ENCODE measurements around the gene PCYT1A.

Gene PCYT1A

DNA sequence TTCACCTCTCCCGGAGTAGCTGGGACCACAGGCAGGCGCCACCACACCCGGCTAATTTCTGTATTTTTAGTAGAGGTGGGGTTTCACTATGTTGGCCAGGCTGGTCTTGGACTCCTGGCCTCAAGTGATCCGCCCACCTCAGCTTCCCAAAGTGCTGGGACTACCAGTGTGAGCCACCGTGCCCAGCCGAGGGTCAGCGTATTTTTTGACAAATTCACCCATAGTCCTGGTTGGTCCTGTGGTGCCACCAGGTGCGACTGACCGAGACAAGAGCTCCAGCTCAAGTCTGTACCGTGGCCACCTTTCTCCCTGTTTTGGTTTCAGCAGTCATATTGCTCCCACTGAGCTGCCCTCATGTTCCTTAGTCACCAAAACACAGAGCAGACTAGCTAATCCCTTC lies 62.4 kb downstream of the PCYT1A start (continued):
- TF ChIP-seq ZFP3 (CRISPR knock-in tag; IDR thresholded peaks at IDR 0.05) = no peak

DNA sequence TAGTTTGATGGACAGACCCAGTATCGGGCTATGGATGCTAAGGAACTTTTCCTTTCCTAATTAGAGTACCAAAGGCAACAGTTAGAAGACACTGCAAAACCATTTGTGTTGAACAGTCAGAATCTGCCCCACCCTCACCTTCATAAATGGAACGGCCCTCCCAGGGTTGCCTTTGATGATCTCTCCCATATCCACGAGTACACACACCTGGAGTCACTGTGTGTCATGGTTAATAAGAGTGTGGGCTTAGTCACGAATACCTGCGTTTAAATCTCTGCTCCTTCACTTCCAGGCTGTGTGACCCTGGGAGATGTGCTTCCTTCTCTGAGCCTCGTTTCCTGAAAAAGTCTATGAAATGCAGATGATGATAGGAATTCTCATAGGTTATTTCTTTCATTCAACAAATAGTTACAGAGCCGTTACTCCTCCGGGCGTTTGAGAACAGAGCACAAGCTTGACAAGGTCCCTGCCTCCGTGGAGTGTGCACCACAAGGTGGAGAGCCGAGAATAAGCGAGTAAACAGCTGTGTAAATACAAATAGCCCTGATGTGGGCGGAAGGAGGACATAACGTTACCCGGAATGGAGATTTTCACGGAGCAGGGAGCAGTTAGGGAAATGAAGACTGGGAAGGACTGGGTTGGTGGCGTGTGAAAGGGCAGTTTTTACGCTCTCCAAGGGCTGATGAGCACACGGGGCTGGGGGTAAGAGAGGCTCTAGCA lies 64.5 kb downstream of the PCYT1A start:
- TF ChIP-seq, protein P1, sequence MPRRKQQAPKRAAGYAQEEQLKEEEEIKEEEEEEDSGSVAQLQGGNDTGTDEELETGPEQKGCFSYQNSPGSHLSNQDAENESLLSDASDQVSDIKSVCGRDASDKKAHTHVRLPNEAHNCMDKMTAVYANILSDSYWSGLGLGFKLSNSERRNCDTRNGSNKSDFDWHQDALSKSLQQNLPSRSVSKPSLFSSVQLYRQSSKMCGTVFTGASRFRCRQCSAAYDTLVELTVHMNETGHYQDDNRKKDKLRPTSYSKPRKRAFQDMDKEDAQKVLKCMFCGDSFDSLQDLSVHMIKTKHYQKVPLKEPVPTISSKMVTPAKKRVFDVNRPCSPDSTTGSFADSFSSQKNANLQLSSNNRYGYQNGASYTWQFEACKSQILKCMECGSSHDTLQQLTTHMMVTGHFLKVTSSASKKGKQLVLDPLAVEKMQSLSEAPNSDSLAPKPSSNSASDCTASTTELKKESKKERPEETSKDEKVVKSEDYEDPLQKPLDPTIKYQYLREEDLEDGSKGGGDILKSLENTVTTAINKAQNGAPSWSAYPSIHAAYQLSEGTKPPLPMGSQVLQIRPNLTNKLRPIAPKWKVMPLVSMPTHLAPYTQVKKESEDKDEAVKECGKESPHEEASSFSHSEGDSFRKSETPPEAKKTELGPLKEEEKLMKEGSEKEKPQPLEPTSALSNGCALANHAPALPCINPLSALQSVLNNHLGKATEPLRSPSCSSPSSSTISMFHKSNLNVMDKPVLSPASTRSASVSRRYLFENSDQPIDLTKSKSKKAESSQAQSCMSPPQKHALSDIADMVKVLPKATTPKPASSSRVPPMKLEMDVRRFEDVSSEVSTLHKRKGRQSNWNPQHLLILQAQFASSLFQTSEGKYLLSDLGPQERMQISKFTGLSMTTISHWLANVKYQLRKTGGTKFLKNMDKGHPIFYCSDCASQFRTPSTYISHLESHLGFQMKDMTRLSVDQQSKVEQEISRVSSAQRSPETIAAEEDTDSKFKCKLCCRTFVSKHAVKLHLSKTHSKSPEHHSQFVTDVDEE (CRISPR knock-in tag; IDR thresholded peaks at IDR 0.05) = no peak
- no peak for TF ChIP-seq ZFP30 (CRISPR knock-in tag; IDR thresholded peaks at IDR 0.05)
- no peak for TF ChIP-seq SNAI2 (CRISPR knock-in tag; IDR thresholded peaks at IDR 0.05)
- no peak for TF ChIP-seq BACH2 (CRISPR knock-in tag; IDR thresholded peaks at IDR 0.05; ENCODE audit: borderline replicate concordance)
- TF ChIP-seq, protein P2, sequence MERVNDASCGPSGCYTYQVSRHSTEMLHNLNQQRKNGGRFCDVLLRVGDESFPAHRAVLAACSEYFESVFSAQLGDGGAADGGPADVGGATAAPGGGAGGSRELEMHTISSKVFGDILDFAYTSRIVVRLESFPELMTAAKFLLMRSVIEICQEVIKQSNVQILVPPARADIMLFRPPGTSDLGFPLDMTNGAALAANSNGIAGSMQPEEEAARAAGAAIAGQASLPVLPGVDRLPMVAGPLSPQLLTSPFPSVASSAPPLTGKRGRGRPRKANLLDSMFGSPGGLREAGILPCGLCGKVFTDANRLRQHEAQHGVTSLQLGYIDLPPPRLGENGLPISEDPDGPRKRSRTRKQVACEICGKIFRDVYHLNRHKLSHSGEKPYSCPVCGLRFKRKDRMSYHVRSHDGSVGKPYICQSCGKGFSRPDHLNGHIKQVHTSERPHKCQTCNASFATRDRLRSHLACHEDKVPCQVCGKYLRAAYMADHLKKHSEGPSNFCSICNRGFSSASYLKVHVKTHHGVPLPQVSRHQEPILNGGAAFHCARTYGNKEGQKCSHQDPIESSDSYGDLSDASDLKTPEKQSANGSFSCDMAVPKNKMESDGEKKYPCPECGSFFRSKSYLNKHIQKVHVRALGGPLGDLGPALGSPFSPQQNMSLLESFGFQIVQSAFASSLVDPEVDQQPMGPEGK (CRISPR knock-in tag; IDR thresholded peaks at IDR 0.05; ENCODE audit: borderline replicate concordance) = no peak
- no peak for TF ChIP-seq ZFP3 (CRISPR knock-in tag; IDR thresholded peaks at IDR 0.05)
- no peak for TF ChIP-seq CSDC2 (CRISPR knock-in tag; IDR thresholded peaks at IDR 0.05)
- no peak for TF ChIP-seq ESRRG (CRISPR knock-in tag; IDR thresholded peaks at IDR 0.05)
- no peak for TF ChIP-seq RARB (CRISPR knock-in tag; IDR thresholded peaks at IDR 0.05)
- TF ChIP-seq, protein P3, sequence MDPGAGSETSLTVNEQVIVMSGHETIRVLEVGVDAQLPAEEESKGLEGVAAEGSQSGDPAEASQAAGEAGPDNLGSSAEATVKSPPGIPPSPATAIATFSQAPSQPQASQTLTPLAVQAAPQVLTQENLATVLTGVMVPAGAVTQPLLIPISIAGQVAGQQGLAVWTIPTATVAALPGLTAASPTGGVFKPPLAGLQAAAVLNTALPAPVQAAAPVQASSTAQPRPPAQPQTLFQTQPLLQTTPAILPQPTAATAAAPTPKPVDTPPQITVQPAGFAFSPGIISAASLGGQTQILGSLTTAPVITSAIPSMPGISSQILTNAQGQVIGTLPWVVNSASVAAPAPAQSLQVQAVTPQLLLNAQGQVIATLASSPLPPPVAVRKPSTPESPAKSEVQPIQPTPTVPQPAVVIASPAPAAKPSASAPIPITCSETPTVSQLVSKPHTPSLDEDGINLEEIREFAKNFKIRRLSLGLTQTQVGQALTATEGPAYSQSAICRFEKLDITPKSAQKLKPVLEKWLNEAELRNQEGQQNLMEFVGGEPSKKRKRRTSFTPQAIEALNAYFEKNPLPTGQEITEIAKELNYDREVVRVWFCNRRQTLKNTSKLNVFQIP (CRISPR knock-in tag; IDR thresholded peaks at IDR 0.05; ENCODE audit: borderline replicate concordance, low read depth) = no peak
- TF ChIP-seq TOX (CRISPR knock-in tag; IDR thresholded peaks at IDR 0.05; ENCODE audit: borderline replicate concordance) = no peak
- TF ChIP-seq GLIS3 (CRISPR knock-in tag; IDR thresholded peaks at IDR 0.05) = no peak
- TF ChIP-seq, protein P4, sequence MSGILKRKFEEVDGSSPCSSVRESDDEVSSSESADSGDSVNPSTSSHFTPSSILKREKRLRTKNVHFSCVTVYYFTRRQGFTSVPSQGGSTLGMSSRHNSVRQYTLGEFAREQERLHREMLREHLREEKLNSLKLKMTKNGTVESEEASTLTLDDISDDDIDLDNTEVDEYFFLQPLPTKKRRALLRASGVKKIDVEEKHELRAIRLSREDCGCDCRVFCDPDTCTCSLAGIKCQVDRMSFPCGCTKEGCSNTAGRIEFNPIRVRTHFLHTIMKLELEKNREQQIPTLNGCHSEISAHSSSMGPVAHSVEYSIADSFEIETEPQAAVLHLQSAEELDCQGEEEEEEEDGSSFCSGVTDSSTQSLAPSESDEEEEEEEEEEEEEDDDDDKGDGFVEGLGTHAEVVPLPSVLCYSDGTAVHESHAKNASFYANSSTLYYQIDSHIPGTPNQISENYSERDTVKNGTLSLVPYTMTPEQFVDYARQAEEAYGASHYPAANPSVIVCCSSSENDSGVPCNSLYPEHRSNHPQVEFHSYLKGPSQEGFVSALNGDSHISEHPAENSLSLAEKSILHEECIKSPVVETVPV (CRISPR knock-in tag; IDR thresholded peaks at IDR 0.05) = no peak
- no peak for ATAC-seq

DNA sequence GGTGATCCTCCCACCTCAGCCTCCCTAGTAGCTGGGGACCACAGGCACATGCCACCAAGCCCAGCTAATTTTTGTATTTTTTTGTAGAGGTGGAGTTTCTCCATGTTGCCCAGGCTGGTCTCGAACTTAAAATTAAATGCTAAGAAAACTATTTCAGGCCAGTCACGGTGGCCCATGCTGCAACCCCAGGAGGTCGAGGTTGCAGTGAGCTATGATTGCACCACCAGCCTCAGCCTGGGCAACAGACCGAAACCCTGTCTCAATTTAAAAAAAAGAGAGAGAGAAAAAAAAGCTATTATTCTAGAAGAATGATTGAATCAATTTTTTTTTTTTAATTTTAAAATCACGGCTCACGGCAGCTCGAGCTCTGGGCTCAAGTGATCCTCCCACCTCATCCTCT lies 66.5 kb downstream of the PCYT1A start:
- no peak for ATAC-seq
- no peak for TF ChIP-seq OSR1 (CRISPR knock-in tag; IDR thresholded peaks at IDR 0.05)

DNA sequence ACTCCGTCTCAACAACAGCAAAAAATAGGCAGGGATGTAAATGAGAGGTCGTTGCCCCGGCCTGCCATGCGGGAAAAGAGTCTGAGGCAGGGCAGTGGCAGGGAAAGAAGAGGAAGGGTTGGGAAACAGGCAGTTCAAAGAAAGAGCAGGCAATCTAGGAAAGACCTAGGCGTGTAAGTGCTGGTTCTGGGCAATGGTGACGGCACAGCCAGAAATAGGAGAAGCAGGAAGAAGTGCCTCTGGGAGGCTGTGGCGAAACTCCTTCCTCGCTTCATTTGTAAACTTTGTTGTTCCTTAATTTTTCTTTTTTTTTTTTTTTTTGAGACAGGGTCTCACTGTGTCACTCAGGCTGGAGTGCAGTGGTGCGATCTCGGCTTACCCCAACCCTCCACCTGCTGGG lies 66.9 kb downstream of the PCYT1A start:
- ATAC-seq = no peak
- TF ChIP-seq SNAI2 (CRISPR knock-in tag; IDR thresholded peaks at IDR 0.05) (no peak), BACH2 (CRISPR knock-in tag; IDR thresholded peaks at IDR 0.05; ENCODE audit: borderline replicate concordance) (no peak), ZNF8 (CRISPR knock-in tag; IDR thresholded peaks at IDR 0.05) (no peak), ESRRG (CRISPR knock-in tag; IDR thresholded peaks at IDR 0.05) (no peak), GLIS3 (CRISPR knock-in tag; IDR thresholded peaks at IDR 0.05) (no peak), ZFP30 (CRISPR knock-in tag; IDR thresholded peaks at IDR 0.05) (no peak), TCF4 (CRISPR knock-in tag; IDR thresholded peaks at IDR 0.05; ENCODE audit: borderline replicate concordance) (no peak), RARB (CRISPR knock-in tag; IDR thresholded peaks at IDR 0.05) (no peak), ZC3H10 (CRISPR knock-in tag; IDR thresholded peaks at IDR 0.05) (no peak), PPARA (CRISPR knock-in tag; IDR thresholded peaks at IDR 0.05; ENCODE audit: borderline replicate concordance) (no peak), TOX (CRISPR knock-in tag; IDR thresholded peaks at IDR 0.05; ENCODE audit: borderline replicate concordance) (no peak), ZNF565 (CRISPR knock-in tag; conservative IDR thresholded peaks at IDR 0.05; ENCODE audit: low read depth) (no peak), ZNF70 (CRISPR knock-in tag; IDR thresholded peaks at IDR 0.05) (no peak), OSR1 (CRISPR knock-in tag; IDR thresholded peaks at IDR 0.05) (no peak), ZFP3 (CRISPR knock-in tag; IDR thresholded peaks at IDR 0.05) (no peak)
- TF ChIP-seq, protein P1 (CRISPR knock-in tag; IDR thresholded peaks at IDR 0.05) = no peak
- TF ChIP-seq, protein P4 (CRISPR knock-in tag; IDR thresholded peaks at IDR 0.05) = no peak
- TF ChIP-seq, protein P2 (CRISPR knock-in tag; IDR thresholded peaks at IDR 0.05; ENCODE audit: borderline replicate concordance) = no peak

Data from SK-N-SH treated with all-trans-retinoic acid at 6 μM for 48 hours (cell line).